ENCODE data around the gene MISFA.
"Not testable (repeated sequence)": the region's sequence is repeated elsewhere in the genome, so short reads cannot be mapped to it uniquely, and the experiment has no call there.

The MISFA gene

GRCh38 chr11:18617688-18618341 lies 18.2 kb downstream of the MISFA start:
- DNase-seq (ENCODE audit: low read depth) = no peak

DNA sequence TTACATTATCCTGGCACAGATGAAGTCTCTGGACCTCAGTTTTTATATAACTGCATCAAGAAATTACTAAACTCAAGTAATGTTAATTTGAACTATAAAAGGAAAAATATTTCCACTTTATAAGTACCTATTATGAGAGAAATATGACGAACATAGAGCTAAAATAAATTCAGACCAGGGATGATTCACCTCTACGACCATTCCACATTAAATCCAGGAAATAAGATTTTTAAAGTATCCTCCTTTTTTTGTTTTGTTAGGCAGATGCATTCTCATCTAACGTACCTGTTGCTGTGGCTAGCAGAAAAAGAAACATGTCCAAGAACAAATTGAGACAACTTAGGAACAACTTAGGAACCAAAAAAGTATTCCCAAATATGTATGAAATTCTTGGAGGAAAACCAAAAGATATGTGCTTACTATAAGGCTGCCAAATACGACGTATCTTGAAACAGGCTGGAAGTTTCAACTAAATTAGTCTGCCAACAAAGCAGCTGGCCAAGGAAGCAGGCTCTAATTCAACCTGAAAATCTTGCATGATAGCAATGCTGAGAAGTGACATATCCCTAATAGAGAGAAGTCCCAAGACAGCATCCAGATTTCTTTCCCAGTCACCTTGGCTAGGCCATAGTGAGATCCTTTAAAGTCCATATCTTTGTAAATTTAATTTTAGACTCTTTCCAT lies 18.9 kb downstream of the MISFA start:
- no peak for DNase-seq (ENCODE audit: low read depth)

- no peak for DNase-seq (ENCODE audit: low read depth)
Measured at GRCh38 chr11:18623707-18624106, 24.1 kb downstream of the MISFA start.

- DNase-seq (ENCODE audit: low read depth) = no peak
Measured at GRCh38 chr11:18624161-18624560, 24.6 kb downstream of the MISFA start.

DNA sequence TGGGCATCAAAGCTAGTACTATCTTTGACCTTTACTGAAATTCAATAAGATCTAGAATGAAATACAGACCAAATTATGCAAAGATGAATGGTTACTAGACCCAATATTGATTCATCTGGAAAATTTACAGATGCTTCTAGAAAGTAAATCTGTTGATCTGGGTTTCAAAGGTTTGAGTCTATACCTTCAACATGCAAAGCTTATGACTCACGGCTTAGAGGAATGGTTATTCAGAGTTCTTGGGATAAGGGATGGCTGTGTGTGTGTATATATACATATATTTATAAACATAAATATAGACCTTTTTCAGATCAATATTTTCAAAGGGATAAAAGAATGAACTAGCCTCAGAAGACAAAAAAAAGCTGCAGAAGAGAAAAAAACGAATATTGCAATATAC lies 33.3 kb downstream of the MISFA start:
- DNase-seq (ENCODE audit: low read depth) = no peak

GRCh38 chr11:18633256-18634139 lies 33.9 kb downstream of the MISFA start:
- DNase-seq (ENCODE audit: low read depth) = no peak

DNA sequence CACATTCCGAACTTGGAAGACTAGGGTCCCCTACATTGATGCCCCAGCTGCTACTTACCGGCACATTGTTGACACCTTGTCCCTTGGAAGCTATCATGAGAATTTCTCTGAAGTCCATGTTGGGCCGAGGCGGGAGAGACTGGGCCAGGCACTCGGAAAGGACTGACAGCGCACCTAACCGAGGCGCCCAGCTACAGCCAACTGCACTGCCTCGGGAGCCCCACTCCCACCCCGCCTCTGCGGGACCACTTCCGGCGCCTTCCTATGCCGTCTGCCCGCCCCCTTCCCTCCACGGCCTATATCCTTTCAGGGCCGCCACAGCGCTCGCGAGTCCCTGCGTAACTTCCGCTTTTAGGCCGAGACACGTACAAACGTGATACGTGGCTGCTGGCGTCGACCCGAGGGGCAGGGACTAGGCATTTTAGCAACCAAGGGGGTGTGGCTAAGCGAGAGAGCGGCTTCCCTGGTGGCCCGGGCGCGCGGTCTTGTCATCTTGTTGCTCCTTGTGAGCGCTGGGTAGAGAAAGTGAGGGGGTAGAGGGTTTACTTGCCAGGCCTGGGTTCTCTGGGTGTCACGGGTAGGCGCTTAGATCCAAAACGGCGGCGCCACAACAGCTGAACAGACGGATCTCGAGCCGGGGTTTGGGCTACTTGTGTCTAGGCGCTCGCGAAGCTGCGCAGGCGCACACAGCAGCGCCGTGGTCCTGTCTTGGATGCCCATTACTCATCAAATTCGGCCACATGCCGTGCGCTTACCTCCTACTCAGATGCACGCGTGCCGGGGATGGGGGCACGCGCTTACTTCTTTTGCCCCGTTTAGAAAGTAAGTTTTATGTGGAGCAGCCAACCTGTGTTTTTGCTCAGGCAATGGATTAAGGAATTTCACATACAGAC lies 34.8 kb downstream of the MISFA start, which contains the start of gene SPTY2D1:
SPTY2D1 (minus strand) TSS at position 203 of the 893 bp plus-strand sequence; CDS start at position 118, 85 bp downstream.
- DNase-seq (ENCODE audit: low read depth) = peak; percentile 94

- DNase-seq (ENCODE audit: low read depth) = no peak
Measured at GRCh38 chr11:18641677-18642076, 42.1 kb downstream of the MISFA start.

- DNase-seq (ENCODE audit: low read depth) = not testable (repeated sequence)
Measured at GRCh38 chr11:18643034-18643433, 43.4 kb downstream of the MISFA start.

DNA sequence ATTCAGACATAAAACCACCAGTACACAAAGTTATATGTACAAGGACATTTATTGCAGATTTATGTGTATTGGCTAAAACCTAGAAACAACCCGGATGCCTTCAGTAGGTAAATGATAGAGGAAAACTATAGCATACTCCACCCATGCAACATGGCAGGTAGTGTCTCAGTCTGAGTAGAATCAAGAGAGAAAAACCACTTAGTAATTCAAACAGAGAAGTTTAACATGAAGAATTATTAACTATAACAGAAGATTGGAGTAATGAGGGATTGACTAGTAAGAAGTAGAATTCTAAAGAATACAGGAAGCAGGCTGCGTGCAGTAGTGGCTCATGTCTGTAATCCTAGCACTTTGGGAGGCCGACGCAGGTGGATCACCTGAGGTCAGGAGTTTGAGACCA lies 50.8 kb downstream of the MISFA start:
- DNase-seq (ENCODE audit: low read depth) = no peak

- DNase-seq (ENCODE audit: low read depth) = no peak
Measured at GRCh38 chr11:18650859-18651557, 51.4 kb downstream of the MISFA start.
